Renal cortical epithelial cell (primary cell): Measurements from ENCODE around the gene PRKG1. TPM values are rescaled to one million over a fixed set of nuclear protein-coding genes. Genes with fewer than 3 reads are reported as not detected.
A peak's percentile ranks its signal among the peaks of the same experiment; 100 is the strongest.

Experiments
- DNase-seq: peaks from one replicate; pipeline ENCODE4 v3.0.0-alpha.2; 2011; ENCODE audit warnings: low read depth
- total RNA-seq: library from RNA; depleted of rRNA; stranded (reverse); fragments of >200 nt; gene quantifications from 2 replicates; pipeline ENCODE4 v1.2.3, GENCODE V29; 2014

Gene PRKG1
- total RNA-seq, 1 donor from 2014 or later, result 2.3 TPM

DNA sequence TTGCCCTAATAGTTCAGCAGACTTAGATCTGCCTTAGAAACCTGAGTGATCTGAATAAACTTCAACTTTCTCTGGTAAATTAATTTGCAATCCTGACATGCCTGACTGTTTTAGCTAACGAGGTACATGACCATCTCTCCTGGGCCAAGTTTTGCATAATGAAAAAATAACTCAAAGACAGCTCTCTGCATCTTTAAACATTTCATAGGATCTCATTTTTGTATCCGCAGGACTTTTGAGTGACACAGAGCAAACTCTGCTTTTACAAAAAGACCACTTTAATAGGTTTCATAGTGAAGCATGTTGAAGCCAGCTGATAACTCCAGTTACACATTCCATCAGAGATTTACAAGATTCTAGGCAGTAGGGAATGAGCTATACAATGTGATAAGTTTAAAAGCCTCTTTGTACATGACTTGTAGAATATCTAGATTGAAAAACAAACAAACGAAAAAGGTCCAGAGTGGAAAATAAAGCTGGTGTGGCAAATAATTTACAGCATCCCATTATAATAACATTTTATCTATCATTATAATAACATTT, 2.1 kb downstream of the PRKG1 start:
- no peak for DNase-seq

DNA sequence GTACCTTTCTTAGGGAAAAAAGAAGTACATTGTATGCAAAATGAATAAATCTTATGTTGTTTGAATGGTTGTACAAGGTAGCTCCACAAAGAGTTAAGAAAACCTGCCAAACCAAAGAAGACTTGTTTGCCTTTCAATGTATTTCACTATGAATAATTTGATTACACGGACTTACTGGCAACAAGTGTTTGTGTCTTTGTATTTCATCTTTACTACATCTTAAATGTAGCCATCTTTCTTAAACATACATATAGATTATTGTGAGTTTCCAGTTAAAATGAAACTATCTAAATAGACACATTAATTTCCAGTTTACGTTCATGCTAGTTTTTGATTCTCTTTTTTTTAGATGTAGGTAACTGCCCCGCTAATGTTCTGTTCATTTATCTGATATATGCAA, 2.8 kb downstream of the PRKG1 start:
- no peak for DNase-seq

DNA sequence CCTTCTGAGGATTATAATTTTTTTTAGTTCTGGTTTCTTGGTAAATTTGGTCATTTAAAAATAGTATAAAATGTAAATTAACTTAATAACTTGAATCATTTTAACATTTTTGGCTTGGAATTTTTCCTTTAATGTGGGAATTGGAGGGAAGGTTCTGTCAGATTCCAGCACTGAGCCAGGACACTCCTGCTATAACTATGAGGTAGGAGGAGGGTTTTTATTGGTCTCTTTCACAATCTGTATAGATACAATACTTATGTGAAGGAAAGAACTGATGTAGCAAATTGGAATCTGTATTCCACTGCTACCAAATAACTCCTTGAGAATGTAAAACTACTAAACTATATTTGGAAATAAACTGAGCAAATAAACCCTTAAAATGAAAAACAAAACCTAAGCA, 3.2 kb downstream of the PRKG1 start:
- no peak for DNase-seq

DNA sequence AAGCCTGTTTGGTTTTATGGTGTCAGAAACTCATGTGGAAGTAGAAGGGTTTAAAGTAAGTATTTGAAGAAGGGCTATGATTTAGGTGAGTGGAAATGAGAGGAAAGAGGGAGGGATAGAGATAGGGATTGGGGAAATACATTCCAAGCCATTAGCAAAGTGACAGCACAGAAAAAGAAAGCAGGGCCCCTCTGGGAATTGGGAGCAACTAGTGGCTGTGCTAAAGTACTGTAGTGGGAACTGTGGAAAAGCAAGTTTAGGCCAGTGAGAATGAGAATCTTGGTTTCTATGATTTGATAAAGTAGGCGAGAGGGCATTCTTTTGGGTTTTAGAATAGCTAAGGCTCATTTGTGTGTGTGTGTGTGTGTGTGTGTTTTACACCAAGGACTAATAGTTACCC, 5.0 kb downstream of the PRKG1 start:
- DNase-seq, result no peak

DNA sequence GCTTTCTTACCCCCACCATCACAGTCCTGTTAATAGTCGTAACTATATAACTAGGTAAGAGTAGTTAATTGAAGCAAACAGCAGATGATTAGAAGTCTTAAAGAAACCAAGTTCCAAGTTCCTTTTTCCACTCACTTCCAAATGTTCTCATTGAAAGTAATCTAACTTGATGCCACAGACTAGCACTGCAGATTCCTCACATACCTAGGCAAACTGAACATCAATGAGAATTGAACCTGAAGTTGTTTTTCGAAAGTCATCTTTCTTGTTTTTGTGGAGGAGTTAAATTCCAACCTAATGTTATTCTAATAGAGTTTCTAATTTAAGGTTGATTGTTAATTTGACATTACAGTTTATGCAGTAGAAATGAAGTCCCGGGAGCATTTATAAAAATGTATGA, 5.5 kb downstream of the PRKG1 start:
- DNase-seq, result peak; percentile 10

DNA sequence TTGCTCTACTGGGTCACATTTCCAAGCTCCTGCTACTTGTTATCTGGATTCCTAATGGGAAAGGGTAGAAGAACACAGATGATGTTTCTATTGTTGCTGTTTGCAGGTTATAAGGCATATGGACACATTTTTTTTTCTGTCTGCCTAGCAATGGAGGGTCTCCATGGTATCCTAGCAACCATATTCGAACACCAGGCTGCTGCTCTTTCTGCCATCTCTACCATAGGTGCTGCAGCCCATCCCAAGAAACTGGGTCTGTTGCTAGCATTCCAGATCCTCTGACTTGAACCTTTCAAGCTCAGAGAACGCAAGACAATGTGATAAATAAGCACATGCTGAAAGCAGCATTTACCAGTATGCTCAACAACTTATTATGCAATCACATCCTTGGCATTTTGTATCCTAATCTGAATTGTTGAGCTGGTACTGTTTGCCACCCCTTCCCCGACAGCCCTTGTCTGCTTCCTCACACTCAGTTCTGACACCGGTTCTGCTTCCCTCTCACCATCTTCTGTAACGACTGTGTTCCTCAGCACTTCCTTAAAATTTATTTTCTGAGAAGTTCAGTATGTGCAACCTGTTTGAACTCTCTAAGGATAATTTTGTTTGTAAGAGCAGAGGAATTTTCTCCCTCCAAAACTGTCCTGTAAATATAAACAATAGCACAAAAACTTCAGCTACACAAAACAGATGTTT, 6.2 kb downstream of the PRKG1 start:
- DNase-seq, result no peak

DNA sequence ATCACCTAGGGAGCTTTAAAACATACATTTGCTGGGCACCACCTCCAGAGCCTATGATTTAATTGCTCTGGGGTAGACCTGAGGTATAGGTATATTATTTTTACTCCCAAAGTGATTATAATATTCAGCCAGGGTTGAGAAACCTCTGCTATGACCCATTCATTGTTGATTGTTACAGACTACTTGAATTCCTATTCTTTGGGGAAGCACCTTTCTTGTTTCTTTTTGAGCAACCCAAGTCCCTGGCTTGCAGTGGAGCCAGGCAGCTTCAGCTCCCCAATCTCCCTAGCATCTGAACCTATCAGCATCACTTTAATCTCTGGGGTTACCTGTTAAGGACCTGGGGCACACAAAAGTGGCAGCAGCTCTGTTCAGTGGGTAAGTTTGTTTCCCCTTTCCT, 8.6 kb downstream of the PRKG1 start:
- no peak for DNase-seq

DNA sequence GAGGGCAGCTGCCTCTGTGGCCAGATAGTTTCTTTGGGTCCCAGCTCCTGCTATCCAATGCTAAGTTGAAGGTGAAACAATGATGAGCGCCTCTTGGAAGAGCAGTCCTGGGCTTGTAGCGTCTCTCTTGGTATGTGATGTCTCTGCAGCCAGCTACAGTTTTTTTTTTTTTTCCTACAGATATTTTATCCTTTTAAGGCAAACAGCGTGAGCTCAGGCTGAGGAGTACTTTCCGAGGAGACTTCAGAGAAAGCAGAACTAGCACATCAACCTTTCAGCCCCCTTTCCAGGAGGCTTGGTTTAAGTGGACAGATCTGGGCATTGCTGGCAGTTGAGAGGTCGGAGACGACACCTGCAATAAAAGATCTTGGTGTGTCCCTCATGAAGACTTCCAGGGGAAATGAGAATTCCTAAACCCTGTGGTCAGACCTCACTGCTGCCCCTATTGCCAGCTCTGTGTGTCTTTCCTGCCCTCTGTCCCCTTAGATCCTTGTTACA, 9.1 kb downstream of the PRKG1 start:
- DNase-seq, result no peak

DNA sequence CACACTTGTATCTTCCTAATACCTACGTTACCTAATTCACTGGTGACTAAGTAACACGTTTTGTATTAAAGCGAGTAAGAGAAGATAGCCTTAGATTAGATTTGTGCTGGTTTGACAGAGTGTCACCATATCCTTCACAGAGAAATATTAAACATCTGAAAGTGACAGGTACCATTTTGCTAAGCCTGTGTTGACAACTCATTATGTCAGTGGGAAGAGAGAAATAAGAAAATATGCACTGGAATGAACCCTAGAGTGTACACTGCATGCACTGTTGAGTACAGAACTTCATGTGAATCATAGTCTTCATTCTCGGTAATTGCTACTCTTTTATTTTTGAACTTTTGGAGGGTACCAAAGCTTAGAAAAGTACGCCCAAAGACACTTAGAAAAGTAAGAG, 10.9 kb downstream of the PRKG1 start:
- no peak for DNase-seq

DNA sequence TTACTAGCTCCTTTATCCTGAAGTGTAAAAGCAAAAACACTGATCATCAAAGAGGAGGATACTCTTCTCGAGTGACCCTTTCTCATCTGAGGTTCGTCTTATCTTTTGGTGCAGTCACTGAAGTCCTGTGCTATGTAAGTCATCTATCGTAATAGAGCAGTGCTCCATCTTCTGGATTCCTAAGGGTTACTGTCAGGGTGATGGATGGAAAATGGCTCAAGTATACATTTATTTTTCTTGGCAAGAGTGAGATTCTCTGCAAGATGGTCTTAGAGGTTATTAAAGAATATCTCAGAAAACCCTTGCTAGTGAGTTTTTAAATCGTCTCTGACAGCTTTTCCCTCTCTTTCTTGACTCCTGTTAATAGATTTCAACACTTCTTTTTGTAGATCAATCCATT, 12.4 kb downstream of the PRKG1 start:
- no peak for DNase-seq

DNA sequence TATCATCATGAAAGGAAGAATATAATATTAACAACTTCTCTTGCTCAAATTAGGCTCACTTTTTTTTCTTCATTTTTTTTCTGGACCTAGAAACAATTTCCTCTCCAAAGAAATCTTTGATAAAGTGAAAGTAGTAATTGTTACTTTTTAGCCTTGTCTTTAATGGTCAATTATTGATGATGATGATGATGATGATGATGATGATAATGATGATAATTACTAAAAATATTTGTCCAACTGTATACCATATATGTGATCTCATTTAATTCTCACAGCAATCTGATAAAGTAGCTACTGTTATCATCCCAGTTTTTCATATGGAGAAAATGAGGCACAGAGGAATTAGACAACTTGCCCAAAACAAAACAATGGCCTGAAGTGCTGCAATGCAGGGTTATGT, 12.8 kb downstream of the PRKG1 start:
- DNase-seq, result no peak

DNA sequence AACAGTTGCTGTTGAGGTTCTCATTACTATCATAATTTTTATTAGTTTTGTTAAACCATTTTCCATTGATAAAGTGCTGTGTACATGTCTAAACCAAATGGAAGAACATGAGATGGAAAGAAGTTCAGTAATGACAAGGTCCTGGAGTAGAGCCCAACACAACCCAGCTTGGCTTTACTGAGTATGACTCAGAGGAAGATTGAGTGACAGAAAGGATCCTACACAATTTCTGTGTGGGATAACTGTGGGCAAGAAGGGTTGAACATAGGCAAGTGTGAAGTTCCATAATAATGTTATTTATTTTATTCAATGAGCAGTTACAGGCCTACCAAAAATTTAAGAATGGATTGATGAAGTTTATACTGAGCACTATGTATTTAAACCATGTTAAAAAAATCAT, 15.9 kb downstream of the PRKG1 start:
- no peak for DNase-seq

DNA sequence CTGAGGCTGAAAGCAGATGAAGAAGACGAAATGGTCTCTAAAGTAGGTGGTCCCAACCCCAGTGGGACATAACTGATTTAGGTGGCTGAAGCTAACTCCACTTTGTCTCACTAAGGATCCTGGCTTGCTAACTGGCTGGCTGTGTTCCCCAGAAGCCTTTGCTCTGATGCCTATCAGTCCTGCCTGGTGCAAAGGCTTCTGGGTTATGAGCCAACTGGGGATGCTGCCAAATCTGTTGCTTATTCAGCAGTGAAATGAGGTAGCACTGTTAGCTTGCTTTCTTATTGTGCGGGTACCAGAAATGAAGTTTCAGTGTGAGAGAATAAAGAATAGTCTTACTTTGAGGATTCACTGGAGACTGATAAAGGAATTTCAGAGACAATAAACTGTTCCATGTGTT, 18.1 kb downstream of the PRKG1 start:
- no peak for DNase-seq

DNA sequence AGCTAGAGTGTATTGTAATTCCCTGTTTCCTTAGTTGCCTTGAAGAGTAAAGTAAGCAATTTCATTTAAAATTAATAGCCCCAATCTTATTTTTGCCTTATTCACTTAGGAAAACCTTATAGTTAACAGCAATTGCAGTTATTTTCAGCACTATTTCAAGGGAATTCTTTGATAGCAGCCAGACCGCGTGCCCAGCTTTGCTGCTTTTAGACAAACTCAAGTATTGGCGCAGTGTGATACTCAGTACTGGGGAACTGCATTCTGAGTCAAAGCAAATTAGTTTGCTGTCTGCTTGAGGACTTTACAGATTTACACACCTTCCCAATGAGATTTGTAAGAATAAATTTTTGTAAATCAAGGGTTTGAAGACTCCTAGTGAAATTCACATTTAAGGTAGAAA, 21.2 kb downstream of the PRKG1 start:
- DNase-seq, result no peak

DNA sequence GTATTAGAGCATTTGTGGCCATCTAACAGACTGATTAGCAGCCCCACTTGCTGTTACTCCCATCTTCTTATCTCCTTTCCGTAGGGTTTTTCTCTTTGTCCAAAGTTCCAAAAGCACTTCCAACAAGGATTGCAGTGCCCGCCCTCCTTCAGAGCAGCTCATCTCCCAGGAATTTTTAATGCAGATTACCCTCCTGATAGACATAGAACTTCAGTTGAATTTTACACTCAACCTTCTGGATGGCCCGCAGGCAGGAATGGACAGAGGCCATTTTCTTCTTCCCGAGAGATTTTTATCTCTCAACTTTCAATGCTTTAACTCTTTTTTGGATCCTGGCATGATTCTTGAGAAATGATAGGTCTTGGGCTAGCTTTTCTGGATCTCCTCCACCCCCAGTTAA, 23.3 kb downstream of the PRKG1 start:
- no peak for DNase-seq

DNA sequence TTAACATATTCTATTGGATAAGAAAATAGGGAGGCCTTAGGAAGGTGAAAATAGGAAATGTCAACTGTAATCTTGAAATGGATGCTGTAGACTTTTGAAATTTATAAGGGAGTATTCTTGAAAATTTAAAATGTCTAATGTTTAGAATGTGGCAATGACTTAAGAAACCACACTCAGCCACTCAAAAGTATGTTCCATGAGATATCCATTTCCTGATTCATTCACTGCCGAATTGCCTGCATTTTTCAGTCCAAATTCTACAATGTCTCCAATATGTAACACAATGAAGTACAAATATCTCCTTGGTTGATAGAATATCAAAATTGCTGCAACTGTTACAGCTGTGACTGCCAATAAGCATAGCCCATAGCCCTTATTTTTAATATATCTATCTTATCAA, 25.9 kb downstream of the PRKG1 start:
- no peak for DNase-seq

DNA sequence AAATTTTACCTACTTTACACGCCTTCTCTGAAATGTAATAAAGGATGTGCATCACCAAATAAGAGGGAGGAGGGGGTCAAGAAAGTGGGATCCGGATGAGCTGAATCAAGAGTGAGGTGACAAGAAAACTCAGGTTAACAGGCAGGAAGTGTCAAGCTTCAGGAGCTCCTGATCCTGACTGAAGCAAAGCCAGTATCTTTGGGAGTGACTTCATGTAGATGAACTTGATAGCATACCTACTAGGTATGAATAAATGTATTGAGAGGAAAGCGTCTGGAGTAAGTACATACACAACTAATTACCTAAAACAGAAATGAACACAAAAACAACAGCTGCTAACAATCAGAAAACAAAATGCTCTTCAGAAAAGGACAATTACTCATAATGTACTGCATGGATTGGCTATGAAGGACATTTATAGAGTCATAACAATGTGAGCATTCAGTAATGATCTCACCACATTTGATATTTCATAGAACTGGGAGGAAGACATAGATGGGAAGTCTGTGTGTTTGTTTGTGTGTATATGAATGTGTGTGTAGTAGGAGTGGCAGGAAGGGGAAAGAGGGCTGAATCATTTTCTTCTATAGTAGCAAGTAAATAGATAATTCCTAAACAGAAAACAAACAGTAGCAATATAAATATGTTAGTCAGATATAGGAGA, 29.4 kb downstream of the PRKG1 start:
- DNase-seq, result no peak

DNA sequence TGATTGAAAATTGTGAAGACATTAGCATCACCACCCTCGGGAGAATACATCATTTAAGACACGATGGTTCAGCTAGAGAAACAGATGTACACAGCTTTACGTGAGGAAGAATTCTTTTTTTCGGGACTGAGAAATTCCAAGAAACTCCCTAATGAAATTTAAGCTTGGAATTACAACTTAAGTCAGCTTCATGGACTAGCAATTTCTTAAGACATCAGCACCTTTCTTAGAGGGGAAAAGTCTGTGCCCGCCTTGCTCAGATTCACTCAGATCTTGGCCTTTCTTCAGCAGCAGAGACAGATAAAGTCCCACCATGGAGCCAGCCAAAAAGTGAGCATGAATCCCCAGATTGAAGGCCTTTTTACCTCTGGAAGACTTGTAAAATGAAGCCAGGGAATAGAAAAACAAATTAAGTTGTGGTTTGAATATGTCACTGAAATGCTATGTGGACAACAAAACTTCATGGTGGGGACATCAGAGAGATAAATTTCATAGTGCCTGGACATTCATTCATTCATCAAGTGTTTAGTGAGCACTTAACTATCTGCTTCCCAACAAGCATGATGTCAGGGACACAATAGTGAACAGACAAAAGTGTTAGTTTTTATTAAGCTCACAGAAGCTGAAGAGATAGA, 32.1 kb downstream of the PRKG1 start:
- DNase-seq, result no peak

DNA sequence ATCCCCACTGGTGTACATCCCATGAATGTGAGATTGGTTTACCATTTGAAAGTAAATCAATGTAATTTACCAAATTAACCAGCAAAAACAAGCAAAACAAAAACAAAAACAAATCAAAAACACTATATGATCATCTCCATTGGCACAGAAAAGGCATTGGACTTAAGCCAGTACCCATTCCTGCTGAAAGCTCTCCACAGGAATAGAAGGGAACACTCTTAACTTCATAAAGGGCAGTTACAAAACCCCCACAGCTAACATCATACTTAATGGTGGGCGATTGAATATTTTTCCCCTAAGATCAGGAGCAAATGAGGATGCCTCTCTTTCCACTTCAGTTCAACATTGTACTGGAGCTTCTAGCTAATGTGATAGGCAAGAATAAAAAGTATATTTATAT, 34.1 kb downstream of the PRKG1 start:
- DNase-seq, result no peak

DNA sequence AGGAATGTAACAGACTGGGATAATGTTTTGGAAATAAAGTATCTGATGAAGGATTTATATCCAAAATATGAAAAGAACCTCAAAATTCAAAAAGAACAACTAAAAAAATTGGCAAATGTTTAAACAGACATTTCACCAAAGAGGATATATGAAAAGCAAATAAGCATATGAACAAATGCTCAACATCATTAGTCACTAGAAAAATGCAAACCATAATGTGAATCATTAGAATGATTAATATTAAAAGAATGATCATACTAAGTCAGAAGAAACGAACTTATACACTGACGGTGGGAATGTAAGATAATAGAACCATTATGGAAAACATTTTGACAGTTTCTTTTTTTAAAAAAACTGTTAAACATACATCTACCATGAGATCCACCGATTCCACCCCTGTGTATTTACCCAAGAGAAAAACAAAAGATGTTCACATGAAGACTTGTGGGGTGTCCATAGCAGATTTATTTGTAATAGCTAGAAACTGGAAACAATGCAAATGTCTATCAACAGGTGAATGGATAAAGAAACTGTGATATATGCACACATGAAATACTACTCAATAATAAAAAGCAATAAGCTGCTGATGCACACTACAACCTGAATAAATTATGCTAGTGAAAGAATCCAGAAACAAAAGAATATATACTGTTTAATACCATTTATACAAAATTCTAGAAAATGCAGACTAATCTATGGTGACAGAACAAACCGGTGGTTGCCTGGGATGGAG, 35.7 kb downstream of the PRKG1 start:
- peak; percentile 7 for DNase-seq

DNA sequence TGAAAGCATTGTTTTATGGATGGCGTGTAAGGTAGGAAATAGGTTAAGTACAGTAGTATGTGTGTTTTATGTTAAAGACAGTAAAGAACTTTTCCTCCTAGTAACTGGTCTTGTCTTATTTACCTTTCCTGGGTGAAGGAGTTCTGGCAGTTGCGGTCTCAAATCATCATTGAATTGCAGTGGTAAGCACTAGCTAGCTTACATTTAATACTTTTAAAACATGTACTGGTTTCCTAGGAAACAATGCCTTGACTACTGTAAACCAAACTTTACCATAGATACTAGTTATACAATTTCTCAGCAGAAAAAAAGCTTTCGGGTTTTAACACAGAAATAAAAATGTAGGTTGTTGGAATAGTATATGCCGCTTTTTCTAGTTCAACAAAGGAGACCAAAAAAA, 37.7 kb downstream of the PRKG1 start:
- no peak for DNase-seq

DNA sequence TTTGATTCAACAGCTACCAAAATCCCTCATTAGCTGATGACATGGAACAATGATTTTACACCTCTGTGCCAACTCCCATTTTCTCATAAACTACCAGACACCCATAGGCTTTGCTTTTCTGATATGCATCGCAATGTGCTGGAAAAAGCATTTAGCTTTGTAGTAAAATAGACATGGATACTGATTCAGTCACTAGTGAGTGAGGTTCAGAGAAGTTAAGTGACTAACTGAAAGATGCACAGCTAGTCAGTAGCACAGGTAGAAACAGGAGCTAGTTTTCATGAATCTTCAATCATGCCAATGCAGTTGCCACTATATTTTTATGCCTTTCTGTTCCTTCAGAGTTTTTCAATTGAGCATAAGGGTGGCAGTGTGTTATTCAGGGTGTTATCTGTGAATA, 38.7 kb downstream of the PRKG1 start:
- no peak for DNase-seq
